Measurements from ENCODE around the gene GNAS.

GNAS gene

DNA sequence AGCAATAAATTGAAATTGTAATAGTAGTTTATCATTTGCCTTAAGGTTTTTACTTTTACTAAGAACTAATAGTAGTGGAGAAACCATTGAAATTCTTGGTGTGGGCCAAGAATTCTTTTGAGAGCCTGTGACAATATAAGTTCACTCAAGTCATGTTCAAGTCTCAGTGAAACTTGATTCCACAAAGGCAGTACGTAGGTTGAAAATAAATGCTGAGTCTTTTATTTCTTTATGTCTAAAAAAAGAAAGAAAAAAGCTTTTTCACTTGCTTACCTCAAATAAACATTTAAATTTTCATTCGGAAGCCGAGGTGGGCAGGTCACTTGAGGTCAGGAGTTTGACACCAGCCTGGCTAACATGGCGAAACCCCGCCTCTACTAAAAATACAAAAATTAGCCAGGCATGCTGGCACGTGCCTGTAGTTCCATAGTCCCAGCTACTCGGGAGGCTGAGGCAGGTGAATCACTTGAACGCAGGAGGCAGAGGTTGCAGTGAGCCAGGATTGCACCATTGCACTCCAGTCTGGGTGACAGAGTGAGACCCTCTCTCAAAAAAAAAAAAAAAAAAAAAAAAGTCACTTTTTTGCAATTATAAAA, 70.7 kb downstream of the GNAS start:
- DNase-seq (ENCODE audit: low read depth), result no peak
- TF ChIP-seq, protein P1, sequence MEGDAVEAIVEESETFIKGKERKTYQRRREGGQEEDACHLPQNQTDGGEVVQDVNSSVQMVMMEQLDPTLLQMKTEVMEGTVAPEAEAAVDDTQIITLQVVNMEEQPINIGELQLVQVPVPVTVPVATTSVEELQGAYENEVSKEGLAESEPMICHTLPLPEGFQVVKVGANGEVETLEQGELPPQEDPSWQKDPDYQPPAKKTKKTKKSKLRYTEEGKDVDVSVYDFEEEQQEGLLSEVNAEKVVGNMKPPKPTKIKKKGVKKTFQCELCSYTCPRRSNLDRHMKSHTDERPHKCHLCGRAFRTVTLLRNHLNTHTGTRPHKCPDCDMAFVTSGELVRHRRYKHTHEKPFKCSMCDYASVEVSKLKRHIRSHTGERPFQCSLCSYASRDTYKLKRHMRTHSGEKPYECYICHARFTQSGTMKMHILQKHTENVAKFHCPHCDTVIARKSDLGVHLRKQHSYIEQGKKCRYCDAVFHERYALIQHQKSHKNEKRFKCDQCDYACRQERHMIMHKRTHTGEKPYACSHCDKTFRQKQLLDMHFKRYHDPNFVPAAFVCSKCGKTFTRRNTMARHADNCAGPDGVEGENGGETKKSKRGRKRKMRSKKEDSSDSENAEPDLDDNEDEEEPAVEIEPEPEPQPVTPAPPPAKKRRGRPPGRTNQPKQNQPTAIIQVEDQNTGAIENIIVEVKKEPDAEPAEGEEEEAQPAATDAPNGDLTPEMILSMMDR (conservative IDR thresholded peaks at IDR 0.05; ENCODE audit: low read depth, low read length), result no peak

DNA sequence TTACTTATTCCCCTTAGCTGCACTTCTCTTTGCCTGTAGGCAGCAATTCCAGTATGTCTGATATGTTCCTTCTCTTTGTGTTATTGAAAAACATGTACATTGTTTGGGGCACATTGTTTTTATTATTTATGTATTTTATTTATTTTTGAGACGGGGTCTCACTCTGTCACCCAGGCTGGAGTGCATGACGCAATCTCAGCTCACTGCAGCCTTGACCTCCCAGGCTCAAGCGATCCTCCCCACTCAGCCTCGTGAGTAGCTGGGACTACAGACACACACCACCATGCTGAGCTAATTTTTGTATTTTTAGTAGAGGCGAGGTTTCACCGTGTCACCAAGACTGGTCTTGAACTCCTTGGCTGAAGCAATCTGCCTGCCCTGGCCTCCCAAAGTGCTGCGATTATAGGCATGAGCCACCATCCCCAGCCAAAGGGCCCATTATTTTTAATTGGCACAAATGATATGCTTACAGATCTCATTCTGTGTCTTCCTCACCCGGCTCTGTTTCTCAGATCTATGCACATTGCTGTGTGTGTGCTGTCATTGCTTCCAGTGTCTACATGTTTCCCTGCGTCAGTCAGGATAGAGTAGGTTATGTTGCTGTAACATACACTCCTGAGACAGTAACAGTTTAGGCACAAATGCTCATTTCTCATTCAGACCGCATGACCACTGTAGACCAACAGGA, 74.4 kb downstream of the GNAS start:
- TF ChIP-seq, protein P1 (conservative IDR thresholded peaks at IDR 0.05; ENCODE audit: low read depth, low read length), result no peak
- DNase-seq (ENCODE audit: low read depth), result no peak
- no peak overlapping the region for H3K4me3 ChIP-seq (ENCODE audit: low read length)

More for the DNA sequence above, 70.7 kb downstream of the GNAS start:
- H3K4me3 ChIP-seq (ENCODE audit: low read length), result no peak overlapping the region

DNA sequence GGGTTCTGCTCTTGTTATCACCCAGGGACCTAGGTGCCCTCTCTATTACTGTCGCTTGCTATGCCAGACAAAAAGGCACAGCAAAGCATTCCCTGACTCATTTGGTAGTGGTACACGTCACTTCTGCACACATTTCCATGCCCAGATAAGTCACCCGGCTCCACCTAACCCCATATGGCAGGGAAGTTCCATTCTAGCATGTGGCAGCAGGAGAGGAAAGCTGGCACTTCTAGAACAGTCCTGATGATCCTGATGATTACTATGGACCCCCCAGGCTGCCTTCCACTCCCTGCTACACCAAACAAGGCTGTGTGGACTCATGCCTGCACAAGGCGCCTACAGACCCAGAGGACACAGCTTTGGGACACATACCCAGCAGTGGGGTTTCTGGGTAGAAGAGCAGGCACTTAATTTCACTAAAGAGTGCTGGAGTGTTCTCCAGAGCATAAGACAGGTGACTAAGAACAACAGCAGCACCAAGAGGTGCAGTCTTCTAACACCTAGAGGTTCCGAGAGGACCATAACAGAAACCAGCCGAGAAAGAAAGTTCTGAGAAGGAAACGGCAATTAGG, 75.1 kb downstream of the GNAS start:
- no peak for DNase-seq (ENCODE audit: low read depth)
- H3K4me3 ChIP-seq (ENCODE audit: low read length), result no peak overlapping the region
- TF ChIP-seq, protein P1 (conservative IDR thresholded peaks at IDR 0.05; ENCODE audit: low read depth, low read length), result no peak

DNA sequence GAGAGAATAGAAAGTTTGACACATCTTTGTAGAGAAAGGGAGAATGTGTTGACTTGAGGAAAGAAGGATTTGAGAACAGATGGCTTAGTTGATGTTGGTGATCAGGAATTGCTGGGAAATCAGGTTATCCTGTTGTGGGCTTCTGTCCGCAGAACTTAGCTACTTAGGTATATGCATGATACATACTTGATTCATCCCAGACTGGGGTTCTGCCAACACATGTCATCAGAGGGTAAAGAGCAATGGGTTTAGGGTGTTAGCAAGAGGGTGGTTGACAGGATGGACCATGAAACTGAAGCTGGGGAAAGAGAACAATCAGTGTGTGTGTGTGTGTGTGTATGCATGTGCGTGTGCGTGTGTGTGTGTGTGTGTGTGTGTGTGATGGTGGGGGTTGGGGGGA, 78.0 kb downstream of the GNAS start:
- TF ChIP-seq, protein P1 (conservative IDR thresholded peaks at IDR 0.05; ENCODE audit: low read depth, low read length), result no peak
- H3K4me3 ChIP-seq (ENCODE audit: low read length), result no peak overlapping the region
- no peak for DNase-seq (ENCODE audit: low read depth)

DNA sequence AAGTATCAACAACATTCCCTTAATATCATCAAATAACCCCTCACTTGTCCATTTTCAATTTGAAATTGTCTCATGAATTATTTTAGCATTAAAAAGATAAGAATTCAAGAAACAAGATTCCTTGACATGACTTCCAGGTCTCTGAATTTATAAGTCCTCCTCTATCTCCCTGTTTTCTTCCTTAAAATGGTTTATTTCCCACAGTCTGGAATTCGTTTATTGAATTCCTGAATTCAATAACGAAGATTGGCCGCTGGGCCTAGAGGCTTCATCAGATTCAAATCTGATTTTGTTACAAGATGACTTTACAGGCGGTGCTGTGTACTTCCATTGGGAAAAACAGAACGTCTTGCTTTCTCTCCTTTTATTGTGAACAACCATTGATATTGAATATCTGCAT, 79.7 kb downstream of the GNAS start:
- H3K4me3 ChIP-seq (ENCODE audit: low read length), result no peak overlapping the region
- no peak for DNase-seq (ENCODE audit: low read depth)
- TF ChIP-seq, protein P1 (conservative IDR thresholded peaks at IDR 0.05; ENCODE audit: low read depth, low read length), result no peak

DNA sequence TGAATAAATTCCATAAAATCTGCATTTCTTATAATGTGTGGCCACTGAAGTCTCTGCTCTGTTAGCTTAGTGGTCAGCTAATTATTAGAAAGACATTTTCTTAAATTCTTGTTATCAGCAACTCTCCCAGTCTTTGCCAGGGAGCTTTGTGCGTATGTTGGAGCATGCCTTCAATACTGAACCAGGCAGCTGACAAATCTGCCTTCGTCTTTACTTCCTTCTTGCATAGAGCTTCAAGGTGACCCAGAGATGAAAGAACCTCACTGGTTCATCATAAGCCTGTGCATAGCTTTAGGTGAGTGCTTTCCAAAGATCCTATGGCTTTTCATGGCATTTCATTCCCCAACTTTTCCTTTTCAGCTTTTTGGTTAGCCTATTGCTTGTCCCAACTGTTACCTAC, 85.6 kb downstream of the GNAS start:
- H3K4me3 ChIP-seq (ENCODE audit: low read length), result no peak overlapping the region
- no peak for DNase-seq (ENCODE audit: low read depth)
- TF ChIP-seq, protein P1 (conservative IDR thresholded peaks at IDR 0.05; ENCODE audit: low read depth, low read length), result no peak

DNA sequence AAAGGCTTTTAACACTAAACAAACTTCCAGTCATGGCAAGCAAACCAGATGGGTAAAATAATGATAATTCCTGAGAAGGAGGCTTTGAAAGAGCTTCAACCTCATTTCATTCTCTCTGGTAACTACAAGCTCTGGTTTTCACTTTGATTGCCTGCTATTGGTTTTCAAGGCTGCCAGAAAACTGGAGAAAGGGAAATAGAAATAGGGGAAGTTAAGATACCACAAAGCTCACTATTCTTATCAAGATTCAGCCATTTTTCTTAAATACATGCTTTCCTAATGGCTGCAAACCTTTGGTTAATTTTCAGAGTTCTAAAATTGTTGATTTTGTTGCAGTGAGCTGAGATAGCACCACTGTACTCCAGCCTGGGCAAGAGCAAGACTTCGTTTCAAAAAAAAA, 86.0 kb downstream of the GNAS start:
- DNase-seq (ENCODE audit: low read depth), result no peak
- TF ChIP-seq, protein P1 (conservative IDR thresholded peaks at IDR 0.05; ENCODE audit: low read depth, low read length), result no peak
- no peak overlapping the region for H3K4me3 ChIP-seq (ENCODE audit: low read length)

Data from retinal pigment epithelial cell (primary cell).